ENCODE data around the gene TAF11. TPM values are rescaled to one million over a fixed set of nuclear protein-coding genes. Genes with fewer than 3 reads are reported as not detected.
"Not testable (repeated sequence)": the region's sequence is repeated elsewhere in the genome, so short reads cannot be mapped to it uniquely, and the experiment has no call there.

TAF11 gene
- total RNA-seq, 1 donor from 2014 or later = 28.1 TPM

DNA sequence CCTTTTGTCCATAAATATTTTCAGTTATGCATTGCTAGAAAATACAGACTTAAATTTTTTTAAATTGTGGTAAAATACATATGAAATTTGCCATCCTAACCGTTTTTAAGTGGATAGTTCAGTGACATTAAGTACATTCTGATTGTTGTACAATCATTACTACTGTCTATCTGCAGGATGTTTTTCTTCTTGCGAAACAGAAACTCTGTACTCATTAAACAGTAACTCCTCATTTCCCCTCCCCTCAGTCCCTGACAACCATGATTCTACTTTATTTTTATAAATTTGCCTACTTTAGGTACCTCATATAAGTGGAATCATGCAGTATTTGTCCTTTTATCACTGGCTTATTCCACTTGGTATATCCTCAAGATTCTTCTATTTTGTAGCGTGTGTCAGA, 21.3 kb downstream of the TAF11 start:
- intact Hi-C loops (cut with micrococcal nuclease) = no loop called here

DNA sequence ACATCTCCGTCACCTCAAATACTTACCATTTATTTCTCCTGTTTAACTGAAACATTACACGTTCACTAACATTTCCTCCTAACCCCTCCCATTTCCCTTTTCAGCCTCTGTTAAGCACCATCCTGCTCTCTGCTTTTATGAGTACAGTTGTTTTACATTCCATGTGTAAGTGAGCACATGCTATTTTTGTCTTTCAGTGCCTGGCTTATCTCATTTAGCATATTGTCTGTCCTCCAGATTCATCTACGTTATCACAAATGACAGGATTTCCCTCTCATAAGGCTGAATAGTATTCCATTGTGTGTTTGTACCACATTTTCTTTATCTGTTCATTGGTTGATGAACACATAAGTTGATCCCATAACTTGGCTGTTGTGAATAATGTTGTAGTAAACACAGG, 22.7 kb downstream of the TAF11 start:
- intact Hi-C loops (cut with micrococcal nuclease) = no loop called here

DNA sequence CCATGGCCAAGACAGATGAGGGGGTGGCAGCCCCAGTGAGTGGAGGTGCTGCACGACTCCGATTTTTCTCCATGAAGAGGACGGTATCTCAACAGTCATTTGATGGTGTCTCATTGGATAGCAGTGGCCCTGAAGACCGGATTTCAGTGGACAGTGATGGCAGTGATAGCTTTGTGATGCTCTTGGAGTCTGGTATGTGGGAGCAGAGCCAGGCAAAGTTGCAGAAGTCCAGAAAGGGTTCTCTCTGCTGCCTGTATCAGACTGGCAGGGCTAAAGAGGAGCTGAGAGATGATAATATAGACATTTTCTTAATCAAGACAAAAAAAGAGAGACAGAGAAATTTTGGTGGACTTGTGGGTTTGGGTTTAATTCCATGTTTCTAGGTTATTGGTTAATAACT, 23.8 kb downstream of the TAF11 start:
- intact Hi-C loops (cut with micrococcal nuclease) = no loop called here

DNA sequence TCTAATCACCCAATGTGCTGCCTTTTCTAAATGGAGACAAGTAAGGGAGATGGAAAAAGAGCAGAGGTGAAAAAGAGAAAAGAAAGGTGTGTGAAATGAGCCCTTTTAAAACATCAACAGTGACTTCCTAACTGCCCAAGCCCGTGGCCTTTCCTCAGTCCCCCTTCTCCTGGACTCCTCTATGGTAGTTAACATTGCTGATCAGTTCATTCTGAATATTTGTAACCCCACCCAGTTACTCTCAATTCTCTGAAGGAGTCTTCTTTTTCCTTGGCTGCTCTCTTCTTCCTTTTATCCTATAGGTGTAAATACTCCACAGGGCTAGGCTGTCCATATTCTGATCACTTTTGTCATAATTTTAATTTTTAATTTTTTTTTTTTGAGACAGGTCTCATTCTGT, 27.1 kb downstream of the TAF11 start:
- intact Hi-C loops (cut with micrococcal nuclease) = no loop called here

DNA sequence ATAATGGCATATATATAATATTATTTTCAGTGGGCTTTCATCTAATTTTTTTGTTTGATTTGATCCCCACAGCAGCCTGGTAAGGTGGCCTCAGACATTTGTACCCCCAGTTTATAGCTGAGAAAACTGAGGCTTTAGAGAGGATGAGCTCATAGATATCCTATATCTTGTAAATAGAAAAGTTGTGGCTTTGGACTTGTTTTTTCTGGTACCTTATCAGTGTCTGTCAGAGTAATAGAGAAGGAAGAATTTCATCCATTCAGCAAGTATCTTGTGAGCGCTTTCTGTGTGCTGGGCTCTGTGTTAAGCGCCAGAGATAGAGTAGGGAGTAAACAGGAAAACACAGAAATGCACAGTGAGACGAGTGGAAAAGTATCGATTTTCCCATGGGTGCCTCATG, 27.9 kb downstream of the TAF11 start:
- intact Hi-C loops (cut with micrococcal nuclease) = no loop called here

DNA sequence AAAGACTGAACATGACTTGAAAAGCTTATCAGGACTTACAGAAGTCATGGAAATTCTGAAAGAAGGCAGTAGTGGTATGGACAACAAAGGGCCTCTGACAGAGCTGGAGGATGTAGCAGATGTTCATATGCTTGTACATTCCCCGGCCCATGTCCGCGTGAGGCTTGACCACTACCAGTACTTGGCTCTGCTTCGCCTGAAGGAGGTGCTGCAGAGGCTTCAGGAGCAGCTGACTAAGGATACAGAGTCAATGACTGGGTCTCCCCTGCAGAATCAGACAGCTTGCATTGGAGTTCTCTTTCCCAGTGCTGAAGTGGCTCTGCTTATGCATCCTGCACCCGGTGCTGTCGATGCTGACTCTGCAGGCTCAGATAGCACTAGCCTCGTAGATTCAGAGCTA, 29.2 kb downstream of the TAF11 start:
- intact Hi-C loops (cut with micrococcal nuclease) = no loop called here

DNA sequence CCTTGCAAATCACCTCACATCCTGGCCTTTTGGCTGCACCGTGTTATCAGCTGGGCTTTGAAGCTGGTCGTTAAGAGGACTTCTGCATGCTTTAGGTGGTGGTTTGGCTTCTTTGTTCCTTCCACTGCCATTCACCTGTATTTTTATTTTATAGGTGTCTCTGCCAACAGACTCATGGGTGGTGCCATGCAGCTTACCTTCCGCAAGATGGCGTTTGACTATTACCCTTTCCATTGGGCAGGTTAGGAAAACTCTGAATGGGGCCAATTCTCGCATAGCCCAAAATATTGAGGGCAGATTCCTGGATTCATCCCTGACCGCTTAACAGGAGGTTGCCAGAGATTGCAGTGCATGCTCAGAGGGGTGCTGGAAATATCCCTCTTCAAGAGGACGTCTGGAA, 32.4 kb downstream of the TAF11 start:
- intact Hi-C loops (cut with micrococcal nuclease) = no loop called here

DNA sequence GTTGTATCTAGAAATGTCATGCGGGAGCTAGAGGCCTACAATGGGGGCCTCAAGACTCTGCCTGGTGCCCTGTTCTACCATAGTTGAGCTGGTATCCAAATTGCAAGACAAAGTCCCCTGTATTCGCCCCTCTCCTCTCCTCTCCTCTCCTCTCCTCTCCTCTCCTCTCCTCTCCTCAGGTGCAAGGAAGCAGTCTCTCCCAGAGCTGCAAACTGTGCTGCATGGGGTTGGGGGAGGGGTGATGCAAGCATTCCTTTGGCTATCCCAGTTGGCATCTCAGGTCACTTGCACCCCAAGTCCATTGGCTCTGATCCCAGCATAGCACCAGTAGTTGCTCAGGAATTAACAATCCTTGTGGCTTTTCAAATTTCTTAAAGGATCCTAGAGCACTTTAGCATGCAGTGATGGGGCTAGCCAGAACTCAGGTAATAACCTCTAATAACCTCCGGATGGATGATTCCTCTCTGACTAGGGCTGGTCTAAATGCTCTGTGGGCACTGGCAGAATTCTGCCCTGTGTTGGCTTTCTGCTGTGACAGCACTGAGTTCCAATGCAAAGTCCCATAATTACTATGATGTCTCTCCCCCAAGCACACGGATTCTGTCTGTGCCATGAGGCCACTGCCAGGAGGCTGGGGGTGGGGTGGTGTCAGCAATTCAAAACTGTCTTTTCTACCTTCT, 35.3 kb downstream of the TAF11 start:
- intact Hi-C loops (cut with micrococcal nuclease) = no loop called here

DNA sequence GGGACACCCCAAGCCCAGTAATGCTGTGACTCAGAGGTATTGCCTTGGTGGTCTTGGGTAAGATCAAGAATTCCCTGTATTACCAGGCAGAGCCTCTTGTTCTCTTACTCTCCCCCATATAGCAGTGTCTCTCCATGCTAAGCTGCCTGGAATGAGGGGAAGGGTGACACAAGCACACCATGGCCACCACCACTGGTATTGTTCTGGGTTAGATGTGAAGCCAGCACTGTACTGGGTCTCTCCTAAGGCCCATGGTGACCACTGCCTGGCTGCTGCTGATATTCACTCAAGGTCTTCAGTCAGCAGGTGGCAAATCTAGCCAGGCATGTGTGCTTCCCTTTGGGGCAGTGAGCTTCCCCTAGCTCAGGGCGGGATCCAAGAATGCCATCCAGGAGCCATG, 36.5 kb downstream of the TAF11 start:
- intact Hi-C loops (cut with micrococcal nuclease) = no loop called here

DNA sequence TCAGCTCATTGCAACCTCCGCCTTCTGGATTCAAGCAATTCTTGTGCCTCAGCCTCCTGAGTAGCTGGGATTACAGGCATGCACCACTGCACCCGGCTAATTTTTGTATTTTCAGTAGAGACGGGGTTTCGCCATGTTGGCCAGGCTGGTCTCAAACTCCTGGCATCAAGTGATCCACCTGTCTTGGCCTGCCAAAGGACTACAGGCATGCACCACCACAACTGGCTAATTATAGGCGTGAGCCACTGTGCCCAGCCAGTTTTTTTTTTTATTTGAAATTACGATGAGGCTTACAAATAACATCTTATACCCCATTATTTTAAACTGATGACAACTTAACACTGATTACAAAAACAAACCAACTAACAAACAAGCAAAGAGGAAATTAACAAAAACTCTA, 38.8 kb downstream of the TAF11 start:
- intact Hi-C loops (cut with micrococcal nuclease) = not testable (repeated sequence)

DNA sequence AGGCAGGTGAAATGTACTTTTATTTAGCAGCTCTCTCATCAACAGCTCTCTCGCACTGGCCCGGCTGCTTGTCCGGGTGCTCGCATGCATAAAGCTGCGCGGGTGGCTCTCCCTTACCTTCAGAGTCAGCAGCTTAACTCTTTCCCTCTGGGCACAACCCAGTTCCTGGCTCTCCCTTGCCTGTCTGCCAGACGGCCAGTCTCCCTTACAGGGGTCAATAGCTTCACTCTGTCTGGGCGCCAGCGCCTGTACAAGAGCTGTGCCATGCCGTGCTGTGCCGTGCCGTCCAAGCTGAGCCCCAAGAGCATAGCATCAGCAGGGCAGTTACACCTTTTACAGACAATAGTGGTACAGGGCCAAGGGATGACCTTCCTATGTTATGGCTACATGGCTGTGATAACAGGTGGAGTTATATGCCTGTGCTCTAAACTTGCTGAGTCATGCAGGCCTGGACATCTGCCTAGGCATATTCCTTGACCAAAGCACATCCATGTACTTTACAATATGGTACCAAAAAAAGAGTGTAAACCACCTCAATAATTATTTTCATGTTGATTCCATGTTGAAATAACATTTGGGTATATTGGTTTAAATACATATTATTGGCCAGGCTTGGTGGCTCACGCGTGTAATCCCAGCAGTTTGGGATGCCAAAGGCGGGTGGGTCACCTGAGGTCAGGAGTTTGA, 48.0 kb downstream of the TAF11 start:
- intact Hi-C loops (cut with micrococcal nuclease) = no loop called here

DNA sequence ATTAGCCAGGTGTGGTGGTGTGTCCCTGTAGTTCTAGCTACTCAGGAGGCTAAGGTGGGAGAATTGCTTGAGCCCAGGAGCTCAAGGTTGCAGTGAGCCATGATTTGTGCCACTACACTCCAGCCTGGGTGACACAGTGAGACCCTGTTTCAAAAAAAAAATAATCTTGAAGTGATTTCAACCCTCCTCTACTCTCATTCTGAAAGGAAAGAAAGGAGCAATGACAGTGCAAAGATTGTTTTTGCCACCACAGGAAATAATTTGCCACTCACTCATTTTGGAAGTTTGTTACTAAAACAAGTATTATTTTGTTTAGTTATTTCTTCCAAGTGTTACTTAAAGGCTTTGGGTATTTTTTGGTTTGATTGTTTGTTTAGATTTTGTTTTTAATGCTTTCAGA, 50.3 kb downstream of the TAF11 start:
- intact Hi-C loops (cut with micrococcal nuclease) = no loop called here

DNA sequence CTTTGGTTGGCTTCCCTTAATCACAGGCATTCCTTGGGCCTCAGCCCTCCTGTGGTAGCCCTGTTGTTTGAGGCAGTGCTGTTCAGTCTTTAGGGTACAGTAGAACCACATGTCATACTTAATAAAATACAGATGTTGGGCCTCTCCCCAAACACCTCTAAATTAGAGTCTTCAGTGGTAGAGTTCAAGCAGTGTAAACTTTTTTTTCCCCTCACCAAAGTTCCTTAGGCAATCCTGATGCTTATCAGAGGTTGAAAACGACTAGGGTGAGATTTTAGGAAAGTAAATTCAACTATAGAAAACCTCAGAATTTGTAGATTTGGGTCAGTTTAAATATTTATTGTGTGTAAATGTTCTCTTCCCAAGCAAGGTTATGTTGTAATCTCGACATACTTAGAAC, 51.4 kb downstream of the TAF11 start:
- intact Hi-C loops (cut with micrococcal nuclease) = no loop called here

DNA sequence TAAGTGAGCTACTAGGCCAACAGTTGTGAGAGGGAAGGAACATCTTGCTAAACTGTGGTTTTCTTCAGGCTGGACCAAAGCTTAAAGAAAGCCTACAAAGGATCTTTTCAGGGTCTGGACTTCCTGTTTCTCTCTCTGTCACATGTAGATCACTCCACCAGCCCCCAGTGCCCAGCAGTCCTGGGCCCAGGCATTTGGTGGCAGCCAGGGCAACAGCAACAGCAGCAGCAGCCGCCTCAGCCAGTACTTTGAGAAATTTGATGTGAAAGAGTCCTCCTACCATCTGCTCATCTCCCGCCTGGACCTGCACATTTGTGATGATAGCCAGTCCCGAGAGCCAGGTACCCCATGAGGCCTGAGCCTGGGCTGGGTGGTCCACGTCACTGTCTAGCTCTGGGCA, 51.8 kb downstream of the TAF11 start:
- intact Hi-C loops (cut with micrococcal nuclease) = no loop called here

DNA sequence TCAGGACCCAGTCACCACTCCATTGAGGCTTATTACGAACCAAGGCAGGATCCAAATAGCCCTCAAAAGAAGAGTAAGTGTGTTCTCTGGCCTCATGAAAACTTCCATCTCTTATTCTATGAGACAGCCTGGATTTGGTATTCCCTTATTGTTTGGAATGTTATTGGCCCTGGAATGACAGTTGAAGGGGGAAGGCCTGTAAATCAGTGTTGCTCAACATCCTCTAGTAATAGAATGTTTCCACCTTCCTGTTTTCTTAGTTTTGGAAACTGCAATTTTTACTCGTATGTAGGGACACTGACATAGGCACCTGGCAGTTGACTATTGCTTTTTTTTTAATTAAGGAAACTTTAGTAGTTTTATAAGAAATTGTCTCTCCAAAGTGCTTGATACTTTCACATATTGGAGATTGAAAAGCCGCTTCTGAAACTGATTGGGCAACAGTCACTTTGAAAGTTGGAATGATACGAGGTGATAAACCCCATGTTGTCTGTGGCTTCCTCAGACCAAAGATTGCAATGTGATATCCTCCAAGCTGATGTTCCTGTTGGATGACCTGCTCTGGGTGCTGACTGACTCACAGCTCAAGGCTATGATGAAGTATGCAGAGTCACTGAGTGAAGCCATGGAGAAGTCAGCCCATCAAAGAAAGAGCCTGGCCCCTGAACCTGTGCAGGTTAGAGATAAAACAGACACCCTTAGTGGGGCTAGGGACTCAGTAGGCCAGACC, 52.9 kb downstream of the TAF11 start:
- intact Hi-C loops (cut with micrococcal nuclease) = no loop called here

DNA sequence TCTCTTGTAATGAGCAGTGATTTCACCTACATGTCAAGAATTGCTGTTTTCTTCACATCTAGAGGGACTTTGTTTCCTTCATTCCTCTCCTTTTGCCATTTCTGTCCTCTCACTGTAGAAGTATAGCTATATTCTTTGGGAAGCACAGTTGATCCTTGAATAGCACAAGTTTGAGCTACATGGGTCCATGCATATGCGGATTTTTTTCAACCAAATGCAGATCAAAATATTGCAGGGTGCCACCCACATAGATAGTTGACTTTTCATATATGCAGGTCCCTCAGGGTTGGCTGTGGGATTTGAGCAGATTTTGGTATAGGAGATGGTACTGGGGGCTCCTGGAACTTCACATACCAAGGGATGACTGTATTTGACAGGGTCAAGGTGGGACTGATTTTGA, 54.9 kb downstream of the TAF11 start:
- intact Hi-C loops (cut with micrococcal nuclease) = no loop called here

DNA sequence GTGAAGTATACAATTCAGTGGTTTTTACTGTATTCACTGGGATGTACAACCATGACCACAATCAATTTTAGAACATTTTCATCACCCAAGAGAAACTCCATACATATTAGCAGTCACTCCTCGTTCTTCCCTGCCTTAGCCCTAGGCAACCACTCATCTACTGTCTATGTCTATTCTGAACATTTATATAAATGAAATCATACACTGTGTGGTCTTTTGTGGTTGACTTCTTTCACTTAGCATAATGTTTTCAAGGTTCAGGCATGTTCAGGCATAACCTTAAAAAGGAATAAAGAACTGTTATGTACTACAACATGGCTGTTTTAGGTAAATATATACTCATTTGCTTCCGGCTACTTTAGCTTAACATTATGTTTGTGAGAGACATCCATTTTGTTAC, 58.7 kb downstream of the TAF11 start:
- intact Hi-C loops (cut with micrococcal nuclease) = no loop called here

Other genes with a start within 250 kb of the TAF11 start
- gene ILRUN, start 191.3 kb downstream of the TAF11 start, total RNA-seq = 74.2 and 77.1 TPM in 2 replicates
- 131 and 133 TPM in 2 replicates for gene SNRPC, start 130.5 kb downstream of the TAF11 start, total RNA-seq
- 12.8 and 12.9 TPM in 2 replicates for gene BLTP3A, start 96.0 kb downstream of the TAF11 start, total RNA-seq
- gene ANKS1A, start 1.2 kb upstream of the TAF11 start, total RNA-seq = 6.8 and 7.2 TPM in 2 replicates